Adrenal gland (tissue), 5 donors: ENCODE measurements around the gene LY6G6D.

Experiments
- CTCF ChIP-seq, 6 experiments: fragments of 450-650 bp in 4 of 6; fragments of 200-600 bp in 2 of 6; sonication (generic) in 1 of 6; IDR thresholded peaks; 1 replicate in 5 of 6; 2 replicates in 1 of 6; pipeline versions ENCODE4 v1.5.1 to v1.8.0; 2016 to 2021; ENCODE audit warnings: antibody characterized with exemption in 6 of 6, mild to moderate bottlenecking in 2 of 6, moderate library complexity in 1 of 6
- POLR2A ChIP-seq, 2 donors: fragments of 450-650 bp; IDR thresholded peaks; one replicate each; pipeline ENCODE4 v1.6.1; 2017; ENCODE audit warnings: antibody characterized with exemption in 2 of 2, mild to moderate bottlenecking in 2 of 2, moderate library complexity in 1 of 2
- donor health status: DM: no; HTN: no; CAD: no.

- TF ChIP-seq CTCF (IDR thresholded peaks at IDR 0.05), result no peak
- TF ChIP-seq POLR2A (IDR thresholded peaks at IDR 0.05), result no peak
These were observed 48.4 kb downstream of the LY6G6D start for GRCh38 chr6:31763619-31763940.
